NB4 (cell line): ENCODE data around the gene STX3.

Source experiments
- MYC ChIP-seq: IDR thresholded peaks from 2 replicates; pipeline ENCODE4 v1.6.1; 2011; ENCODE audit warnings: low read depth, low read length
- POLR2A ChIP-seq: IDR thresholded peaks from 2 replicates; pipeline ENCODE4 v1.6.1; 2011; ENCODE audit warnings: mild to moderate bottlenecking; ENCODE audit not compliant: insufficient read length; ENCODE audit errors: extremely low read depth
- TF ChIP-seq, protein P1 (sequence below): IDR thresholded peaks from one replicate; pipeline ENCODE4 v1.5.1; 2012; ENCODE audit warnings: low read depth, low read length

DNA sequence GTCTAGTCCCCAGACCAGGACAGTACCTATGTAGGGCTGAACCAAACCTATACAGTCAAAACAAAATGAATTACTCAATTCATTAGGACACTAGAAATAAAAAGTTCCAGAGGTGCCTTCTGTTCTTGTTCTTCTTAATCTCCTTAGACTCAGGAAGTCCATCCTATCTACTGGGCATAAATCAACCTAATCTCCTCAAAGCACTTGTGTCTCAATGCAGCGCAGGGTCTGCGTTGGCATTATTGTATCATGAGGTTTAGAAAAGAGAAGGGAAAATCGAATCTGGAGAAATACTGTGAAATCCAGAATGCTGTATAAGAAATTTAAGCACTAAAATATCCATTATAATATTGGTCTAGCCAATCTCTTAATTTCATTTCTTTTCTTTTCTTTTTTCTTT is 39.1 kb upstream of the STX3 start:
- TF ChIP-seq MYC: no peak
- TF ChIP-seq, protein P1, sequence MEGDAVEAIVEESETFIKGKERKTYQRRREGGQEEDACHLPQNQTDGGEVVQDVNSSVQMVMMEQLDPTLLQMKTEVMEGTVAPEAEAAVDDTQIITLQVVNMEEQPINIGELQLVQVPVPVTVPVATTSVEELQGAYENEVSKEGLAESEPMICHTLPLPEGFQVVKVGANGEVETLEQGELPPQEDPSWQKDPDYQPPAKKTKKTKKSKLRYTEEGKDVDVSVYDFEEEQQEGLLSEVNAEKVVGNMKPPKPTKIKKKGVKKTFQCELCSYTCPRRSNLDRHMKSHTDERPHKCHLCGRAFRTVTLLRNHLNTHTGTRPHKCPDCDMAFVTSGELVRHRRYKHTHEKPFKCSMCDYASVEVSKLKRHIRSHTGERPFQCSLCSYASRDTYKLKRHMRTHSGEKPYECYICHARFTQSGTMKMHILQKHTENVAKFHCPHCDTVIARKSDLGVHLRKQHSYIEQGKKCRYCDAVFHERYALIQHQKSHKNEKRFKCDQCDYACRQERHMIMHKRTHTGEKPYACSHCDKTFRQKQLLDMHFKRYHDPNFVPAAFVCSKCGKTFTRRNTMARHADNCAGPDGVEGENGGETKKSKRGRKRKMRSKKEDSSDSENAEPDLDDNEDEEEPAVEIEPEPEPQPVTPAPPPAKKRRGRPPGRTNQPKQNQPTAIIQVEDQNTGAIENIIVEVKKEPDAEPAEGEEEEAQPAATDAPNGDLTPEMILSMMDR: no peak
- no peak for TF ChIP-seq POLR2A
